ENCODE data around the gene GTF3C4.

- TF ChIP-seq EZH2phosphoT487 (IDR thresholded peaks at IDR 0.05; ENCODE audit: low read depth, severe bottlenecking, unreplicated experiment), result no peak
- no peak for TF ChIP-seq CTCF (IDR thresholded peaks at IDR 0.05; ENCODE audit: poor library complexity)
- no peak for TF ChIP-seq EZH2 (IDR thresholded peaks at IDR 0.05; ENCODE audit: borderline replicate concordance)
These were observed 42.7 kb upstream of the GTF3C4 start for GRCh38 chr9:132627594-132627993.

All from hepatocyte (in vitro differentiated cells).